ENCODE data around the gene APC2.

The APC2 gene

GRCh38 chr19:1451916-1452801 lies 2.2 kb downstream of the APC2 start:
- no peak for DNase-seq

- DNase-seq: no peak
These were observed 3.0 kb downstream of the APC2 start for GRCh38 chr19:1452802-1453524.

- no peak for DNase-seq
These were observed 3.8 kb downstream of the APC2 start for GRCh38 chr19:1453525-1454364.

- DNase-seq: no peak
These were observed 5.0 kb downstream of the APC2 start for GRCh38 chr19:1455002-1455335.

DNA sequence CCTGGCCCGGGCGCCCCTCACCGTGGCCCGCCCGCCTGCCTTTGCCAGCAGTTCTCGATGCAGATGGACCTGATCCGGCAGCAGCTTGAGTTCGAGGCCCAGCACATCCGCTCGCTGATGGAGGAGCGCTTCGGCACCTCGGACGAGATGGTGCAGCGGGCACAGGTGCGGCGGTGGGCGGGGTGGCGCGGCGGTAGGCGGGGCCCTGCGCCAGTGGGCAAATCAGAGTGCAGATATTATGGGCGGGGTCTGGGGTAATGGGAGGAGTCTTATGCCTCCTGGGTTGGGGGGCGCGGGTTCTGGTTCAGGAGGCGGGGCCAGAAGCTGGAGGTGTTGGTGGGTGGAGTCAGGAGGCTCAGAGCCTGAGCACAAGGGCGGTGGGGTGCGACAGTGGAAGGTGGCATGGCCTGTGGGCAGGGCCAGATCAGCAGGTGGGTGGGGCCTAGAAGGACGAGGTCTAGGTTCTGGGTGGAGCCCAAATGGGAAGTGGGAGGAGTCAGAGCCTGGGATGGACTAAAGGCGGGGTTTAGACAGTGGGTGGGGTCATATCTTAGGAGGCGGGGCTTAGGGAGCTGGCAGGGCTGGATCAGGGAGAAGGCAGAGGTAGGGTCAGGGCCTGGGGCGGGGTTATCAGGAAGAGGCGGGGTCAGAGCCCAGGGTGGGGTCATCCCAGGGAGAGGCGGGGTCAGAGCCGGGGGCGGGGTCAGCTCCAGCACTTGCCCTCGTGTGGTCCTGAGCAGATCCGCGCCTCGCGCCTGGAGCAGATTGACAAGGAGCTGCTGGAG lies 5.6 kb downstream of the APC2 start:
- DNase-seq: no peak

GRCh38 chr19:1456121-1456900 lies 6.4 kb downstream of the APC2 start:
- DNase-seq: no peak

- no peak for DNase-seq
These were observed 7.3 kb downstream of the APC2 start for GRCh38 chr19:1457031-1457739.

DNA sequence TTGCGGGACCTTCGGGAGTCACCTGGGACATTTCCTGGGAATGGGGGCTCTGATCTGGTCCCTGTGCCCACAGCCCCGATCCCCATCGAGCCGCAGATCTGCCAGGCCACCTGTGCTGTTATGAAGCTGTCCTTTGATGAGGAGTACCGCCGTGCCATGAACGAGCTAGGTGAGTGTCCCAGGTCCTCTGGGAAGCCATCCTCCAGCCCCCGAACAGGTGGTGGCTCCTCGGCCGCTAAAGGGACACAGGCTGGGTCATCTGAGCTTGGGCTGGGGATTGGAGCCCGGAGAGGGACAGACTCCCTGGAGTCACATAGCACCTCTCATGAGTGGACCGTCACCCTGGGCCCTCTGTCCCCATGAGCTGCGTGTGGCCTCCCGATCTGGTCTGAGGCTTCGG lies 8.0 kb downstream of the APC2 start:
- DNase-seq: no peak

GRCh38 chr19:1459479-1459878 lies 9.6 kb downstream of the APC2 start:
- DNase-seq: no peak

DNA sequence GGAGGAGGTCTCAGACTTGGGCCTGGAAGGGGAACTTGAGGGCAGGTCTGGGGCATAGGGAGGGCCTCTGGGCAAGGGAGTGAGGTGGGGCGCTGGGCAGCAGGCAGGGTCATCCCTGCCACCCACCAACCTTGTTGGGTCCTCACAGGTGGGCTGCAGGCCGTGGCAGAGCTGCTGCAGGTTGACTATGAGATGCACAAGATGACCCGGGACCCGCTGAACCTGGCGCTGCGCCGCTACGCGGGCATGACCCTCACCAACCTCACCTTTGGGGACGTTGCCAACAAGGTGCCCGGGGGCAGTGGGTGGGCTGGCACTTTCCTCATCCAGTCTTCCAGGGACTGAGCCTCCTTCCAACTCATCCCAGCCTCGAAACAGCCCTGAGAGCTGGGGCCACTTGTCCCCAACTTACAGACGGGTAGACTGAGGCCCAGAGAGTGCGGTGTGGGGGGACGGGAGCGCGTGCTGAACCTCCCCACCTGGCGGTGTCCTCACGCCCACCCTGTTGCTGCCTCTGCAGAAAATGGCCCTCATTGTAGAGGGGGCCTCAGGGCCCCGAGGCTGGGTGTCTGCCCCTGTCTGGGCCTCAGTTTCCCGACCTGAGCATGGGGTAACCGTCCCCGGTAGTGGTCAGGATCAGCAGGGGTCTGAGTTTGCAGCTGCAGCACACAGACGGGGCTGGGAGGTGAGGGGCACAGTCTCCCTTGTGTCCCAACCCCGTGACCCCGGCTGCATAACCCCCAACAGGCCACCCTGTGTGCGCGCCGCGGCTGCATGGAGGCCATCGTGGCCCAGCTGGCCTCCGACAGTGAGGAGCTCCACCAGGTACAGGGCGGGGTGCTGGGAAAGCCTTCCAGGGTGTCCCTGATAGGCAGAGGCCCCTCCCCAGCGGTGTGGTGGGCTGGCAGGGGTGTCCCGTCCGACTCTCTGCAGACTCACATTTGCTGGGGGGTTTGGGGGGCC lies 10.4 kb downstream of the APC2 start:
- no peak for DNase-seq

DNA sequence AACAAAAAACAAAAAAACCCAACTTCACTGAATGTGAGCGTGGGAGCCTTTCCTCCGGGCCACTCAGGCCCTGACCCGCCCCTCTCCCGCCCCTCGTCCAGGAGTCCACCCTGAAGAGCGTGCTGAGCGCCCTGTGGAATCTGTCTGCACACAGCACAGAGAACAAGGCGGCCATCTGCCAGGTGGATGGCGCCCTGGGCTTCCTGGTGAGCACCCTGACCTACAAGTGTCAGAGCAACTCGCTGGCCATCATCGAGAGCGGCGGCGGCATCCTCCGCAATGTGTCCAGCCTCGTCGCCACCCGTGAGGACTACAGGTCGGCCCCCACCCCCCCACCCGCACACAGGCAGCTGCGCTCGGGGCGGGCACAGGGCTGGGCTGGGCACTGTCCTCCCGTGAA lies 11.9 kb downstream of the APC2 start:
- no peak for DNase-seq

GRCh38 chr19:1465191-1466016 lies 15.5 kb downstream of the APC2 start:
- no peak for DNase-seq

- no peak for DNase-seq
These were observed 16.1 kb downstream of the APC2 start for GRCh38 chr19:1466018-1466460.

GRCh38 chr19:1466461-1467214 lies 16.7 kb downstream of the APC2 start:
- no peak for DNase-seq

GRCh38 chr19:1467215-1467489 lies 17.2 kb downstream of the APC2 start:
- no peak for DNase-seq

DNA sequence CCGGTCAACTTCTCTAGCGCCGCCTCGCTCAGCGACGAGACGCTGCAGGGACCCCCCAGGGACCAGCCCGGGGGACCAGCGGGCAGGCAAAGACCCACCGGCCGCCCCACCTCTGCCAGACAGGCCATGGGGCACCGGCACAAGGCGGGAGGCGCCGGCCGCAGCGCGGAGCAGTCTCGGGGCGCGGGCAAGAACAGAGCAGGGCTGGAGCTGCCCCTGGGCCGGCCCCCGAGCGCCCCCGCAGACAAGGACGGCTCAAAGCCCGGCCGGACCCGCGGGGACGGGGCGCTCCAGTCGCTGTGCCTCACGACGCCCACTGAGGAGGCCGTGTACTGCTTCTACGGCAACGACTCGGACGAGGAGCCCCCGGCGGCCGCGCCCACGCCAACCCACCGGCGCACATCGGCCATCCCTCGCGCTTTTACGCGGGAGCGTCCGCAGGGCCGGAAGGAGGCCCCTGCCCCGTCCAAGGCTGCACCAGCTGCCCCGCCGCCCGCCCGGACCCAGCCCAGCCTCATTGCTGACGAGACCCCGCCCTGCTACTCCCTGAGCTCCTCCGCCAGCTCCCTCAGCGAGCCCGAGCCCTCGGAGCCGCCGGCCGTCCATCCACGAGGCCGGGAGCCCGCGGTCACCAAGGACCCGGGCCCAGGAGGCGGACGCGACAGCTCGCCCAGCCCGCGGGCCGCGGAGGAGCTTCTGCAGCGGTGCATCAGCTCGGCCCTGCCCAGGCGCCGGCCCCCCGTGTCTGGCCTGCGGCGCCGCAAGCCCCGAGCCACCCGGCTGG lies 17.8 kb downstream of the APC2 start:
- DNase-seq: no peak

DNA sequence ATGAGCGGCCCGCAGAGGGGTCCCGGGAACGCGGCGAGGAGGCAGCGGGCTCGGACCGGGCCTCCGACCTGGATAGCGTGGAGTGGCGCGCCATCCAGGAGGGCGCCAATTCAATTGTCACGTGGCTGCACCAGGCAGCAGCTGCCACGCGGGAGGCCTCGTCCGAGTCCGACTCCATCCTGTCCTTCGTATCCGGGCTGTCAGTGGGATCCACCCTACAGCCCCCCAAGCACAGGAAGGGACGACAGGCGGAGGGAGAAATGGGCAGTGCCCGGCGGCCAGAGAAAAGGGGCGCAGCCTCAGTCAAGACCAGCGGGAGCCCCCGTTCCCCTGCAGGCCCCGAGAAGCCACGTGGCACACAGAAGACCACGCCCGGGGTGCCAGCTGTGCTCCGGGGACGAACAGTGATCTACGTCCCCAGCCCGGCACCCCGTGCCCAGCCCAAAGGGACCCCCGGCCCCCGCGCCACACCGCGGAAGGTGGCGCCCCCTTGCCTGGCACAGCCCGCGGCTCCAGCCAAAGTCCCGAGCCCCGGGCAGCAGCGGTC lies 18.4 kb downstream of the APC2 start:
- DNase-seq: no peak
